K562 (cell line): ENCODE data around the gene DAPK1.
"Not testable (repeated sequence)": the region's sequence is repeated elsewhere in the genome, so short reads cannot be mapped to it uniquely, and the experiment has no call there.

Experiments used
- CHCHD3 ChIP-seq: fragments of 250-450 bp; sonication (Bioruptor Pico); IDR thresholded peaks from 2 replicates; pipeline ENCODE4 v2.1.2; 2022; ENCODE audit warnings: mild to moderate bottlenecking
- CHD1 ChIP-seq: fragments of 200-600 bp; sonication (generic); IDR thresholded peaks from one replicate; pipeline ENCODE4 v1.6.1; 2012; ENCODE audit warnings: mild to moderate bottlenecking, moderate library complexity, low read length, inconsistent platforms
- CHD7 ChIP-seq: fragments of 200-600 bp; sonication (generic); IDR thresholded peaks from one replicate; pipeline ENCODE4 v1.6.1; 2012; ENCODE audit warnings: mild to moderate bottlenecking, low read depth, low read length, inconsistent platforms
- CTCF ChIP-seq, 3 experiments: IDR thresholded peaks in 2 of 3; conservative IDR thresholded peaks in 1 of 3; 2 replicates each; pipeline ENCODE4 v1.5.1; 2011 to 2012; ENCODE audit warnings: low read length in 3 of 3, mild to moderate bottlenecking in 3 of 3, control low read depth in 2 of 3, improper control_type of control experiment in 1 of 3, inconsistent platforms in 1 of 3, low read depth in 1 of 3, mixed read lengths in 1 of 3, moderate library complexity in 1 of 3; ENCODE audit not compliant: insufficient read depth in 2 of 3
- EZH2 ChIP-seq: IDR thresholded peaks from 2 replicates; pipeline ENCODE4 v1.6.1; 2012; ENCODE audit warnings: low read depth, mild to moderate bottlenecking, inconsistent platforms, low read length, borderline replicate concordance
- POLR2AphosphoS5 ChIP-seq: IDR thresholded peaks from 2 replicates; pipeline ENCODE4 v1.6.1; 2011; ENCODE audit warnings: mild to moderate bottlenecking, low read depth, low read length, moderate library complexity; ENCODE audit not compliant: control insufficient read depth, insufficient read depth
- RFX5 ChIP-seq: IDR thresholded peaks from 2 replicates; pipeline ENCODE4 v1.6.1; 2011; ENCODE audit warnings: low read depth, mild to moderate bottlenecking, improper control_type of control experiment, low read length

- TF ChIP-seq CTCF (IDR thresholded peaks at IDR 0.05 in 2 of 3, conservative IDR thresholded peaks at IDR 0.05 in 1 of 3; ENCODE audit: insufficient read depth in 2 of 3, low read depth in 1 of 3, low read length in 3 of 3); CHD7; CHCHD3; EZH2; RFX5; POLR2AphosphoS5; CHD1: not testable (repeated sequence)
These were observed 246.6 kb downstream of the DAPK1 start for GRCh38 chr9:87744247-87744646.
